GM18951 (cell line): ENCODE results near the gene TMEM219.
A peak's percentile ranks its signal among the peaks of the same experiment; 100 is the strongest.

Source experiments
- POLR2A ChIP-seq: IDR thresholded peaks from 4 replicates; pipeline ENCODE4 v1.6.1; 2011; ENCODE audit warnings: mild to moderate bottlenecking; ENCODE audit not compliant: insufficient read length, insufficient read depth; ENCODE audit errors: extremely low read depth
- in situ Hi-C: fragments of 300-500 bp; cut with MboI; formaldehyde crosslinking; loops from one replicate; pipeline ENCODE4 v1.12.0; 2022; ENCODE audit warnings: low sequenced_read_pairs, mixed read lengths, inconsistent platforms; ENCODE audit not compliant: unreplicated experiment

The TMEM219 gene, protein sequence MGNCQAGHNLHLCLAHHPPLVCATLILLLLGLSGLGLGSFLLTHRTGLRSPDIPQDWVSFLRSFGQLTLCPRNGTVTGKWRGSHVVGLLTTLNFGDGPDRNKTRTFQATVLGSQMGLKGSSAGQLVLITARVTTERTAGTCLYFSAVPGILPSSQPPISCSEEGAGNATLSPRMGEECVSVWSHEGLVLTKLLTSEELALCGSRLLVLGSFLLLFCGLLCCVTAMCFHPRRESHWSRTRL

DNA sequence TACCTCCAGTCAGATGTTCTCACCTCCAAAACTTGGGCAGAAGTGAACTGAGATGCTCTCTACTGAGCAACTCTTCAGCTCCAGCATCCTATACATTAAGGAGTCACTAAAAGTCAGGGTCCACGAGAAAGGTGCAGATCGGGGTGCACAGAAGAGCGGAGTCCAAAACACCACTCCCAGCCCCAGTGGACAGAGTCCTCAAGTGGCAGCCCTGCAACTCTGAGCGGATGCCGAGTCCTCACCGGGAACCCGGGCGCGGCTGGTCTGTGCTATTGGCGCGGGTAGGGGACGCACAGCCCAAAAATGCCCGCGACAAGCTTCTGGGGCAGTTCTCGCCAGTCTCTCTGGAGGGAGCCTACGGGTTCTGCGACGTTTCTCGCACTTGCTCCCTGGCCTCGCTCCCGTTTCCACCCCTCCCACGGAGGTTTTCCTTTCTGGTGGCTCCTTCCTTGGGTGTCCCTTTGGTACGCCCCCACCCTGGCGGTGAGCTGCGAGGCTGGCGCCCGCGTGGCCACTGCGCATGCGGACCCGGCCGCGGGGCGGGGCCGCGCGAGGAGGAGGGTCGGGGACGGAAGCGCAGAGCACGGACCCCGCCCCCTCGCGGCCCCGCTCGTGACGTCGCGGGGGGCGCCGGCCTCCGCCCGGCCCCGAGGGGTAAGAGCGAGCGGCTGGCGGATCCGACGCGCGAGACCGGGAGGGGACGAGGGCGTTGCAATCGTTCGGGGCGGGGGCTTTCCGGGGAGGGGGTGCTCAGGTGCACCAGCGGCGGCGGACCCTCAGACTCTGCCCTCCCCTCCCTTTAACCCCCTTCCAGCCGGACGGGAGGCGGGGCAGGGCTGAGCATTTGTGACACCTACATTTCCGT lies at the start of gene TMEM219:
Gene TMEM219 (plus strand): TSS at position 601 of the 865 bp plus-strand sequence. CDS start 1,065 bp downstream, outside the sequence.
- TF ChIP-seq POLR2A = peak; percentile 76
- in situ Hi-C loops = no loop called here

GRCh38 chr16:29912087-29912486 lies 49.8 kb upstream of the TMEM219 start:
- in situ Hi-C loops = no loop called here
- TF ChIP-seq POLR2A = no peak

DNA sequence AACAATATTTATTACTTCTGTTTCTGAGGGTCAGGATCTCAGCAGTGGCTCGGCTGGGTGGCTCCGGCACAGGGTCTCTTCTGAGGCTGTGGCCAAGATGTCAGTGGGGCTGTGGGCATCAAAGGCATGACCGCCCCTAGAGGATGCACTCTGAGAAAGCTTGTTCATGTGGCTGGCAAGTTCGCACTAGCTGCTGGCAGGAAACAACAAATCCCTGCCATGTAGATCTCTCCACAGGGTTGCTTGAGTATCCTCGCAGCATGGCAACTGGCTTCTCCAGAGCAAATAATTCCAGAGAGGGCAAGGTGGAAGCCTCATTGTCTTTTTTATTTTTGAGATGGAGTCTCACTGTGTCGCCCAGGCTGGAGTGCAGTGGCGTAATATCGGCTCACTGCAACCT lies 48.4 kb upstream of the TMEM219 start:
- no peak for TF ChIP-seq POLR2A
- in situ Hi-C loops = no loop called here

DNA sequence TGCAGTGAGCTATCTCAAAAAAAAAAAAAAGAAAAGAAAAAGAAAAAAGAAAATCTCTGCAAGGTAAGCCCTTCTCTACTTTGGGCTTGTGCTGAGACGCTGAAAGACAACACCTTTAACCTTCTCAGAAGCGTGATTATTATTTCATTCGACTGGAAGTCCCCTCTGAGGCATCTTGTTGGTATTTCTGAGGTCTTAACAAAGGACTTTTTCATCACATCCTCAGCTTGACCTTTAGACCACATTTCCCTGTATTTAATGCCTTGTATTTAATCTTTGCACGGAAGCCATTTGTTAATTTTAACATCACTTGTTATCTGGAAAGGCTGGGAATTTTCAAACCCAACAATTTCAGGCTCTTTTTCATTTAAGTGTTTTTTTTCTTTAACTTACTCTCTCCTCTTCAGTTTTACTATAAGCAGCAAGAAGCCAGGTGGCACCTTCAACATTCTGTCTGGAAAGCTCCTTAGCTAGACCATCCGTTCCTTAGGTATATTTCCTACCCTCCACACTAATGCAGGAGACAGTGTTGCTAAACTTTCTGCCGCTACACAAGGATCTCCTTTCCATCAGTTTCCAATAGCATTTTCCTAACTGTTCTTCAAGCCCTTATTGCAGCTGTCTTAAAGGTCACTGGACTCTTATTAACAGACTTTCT lies 46.2 kb upstream of the TMEM219 start:
- in situ Hi-C loops = no loop called here
- TF ChIP-seq POLR2A = no peak

DNA sequence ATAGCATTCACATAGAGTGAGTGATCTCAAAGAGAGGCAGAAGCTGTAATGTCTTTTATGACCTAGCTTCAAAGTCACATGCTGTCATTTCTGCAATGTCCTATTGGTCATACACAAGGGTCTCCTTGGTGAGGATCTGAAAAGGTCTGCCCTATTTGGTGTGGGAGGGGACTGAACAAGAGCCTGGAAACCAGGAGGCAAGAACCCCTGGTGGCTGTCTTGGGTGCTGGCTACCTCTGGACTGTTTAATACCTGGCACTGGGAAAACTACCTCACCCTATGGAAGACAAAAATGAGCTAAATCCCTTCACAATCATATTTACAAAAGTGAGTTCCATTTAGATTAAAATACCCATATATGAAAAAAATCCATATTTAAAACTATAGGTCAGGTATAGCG lies 44.9 kb upstream of the TMEM219 start:
- no peak for TF ChIP-seq POLR2A
- in situ Hi-C loops = no loop called here

GRCh38 chr16:29920288-29921033 lies 41.4 kb upstream of the TMEM219 start:
- in situ Hi-C loops = no loop called here
- no peak for TF ChIP-seq POLR2A

DNA sequence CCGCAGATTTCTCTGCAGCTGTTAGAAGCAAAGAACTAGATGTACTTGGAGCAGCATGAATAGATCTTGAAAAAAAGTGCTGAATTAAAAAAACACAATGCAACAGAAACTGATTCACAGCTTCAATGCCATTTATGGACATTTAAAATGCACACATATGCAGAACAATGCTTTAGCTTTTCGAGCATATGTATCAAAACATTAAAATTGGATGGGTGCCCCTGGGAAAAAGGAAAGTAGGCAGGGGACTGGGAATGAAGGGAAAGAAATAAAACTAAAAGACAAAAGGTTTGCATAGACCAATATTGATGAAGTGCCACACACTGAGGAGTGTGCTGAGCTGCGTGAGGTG lies 40.9 kb upstream of the TMEM219 start:
- in situ Hi-C loops = no loop called here
- no peak for TF ChIP-seq POLR2A

- TF ChIP-seq POLR2A = no peak
- in situ Hi-C loops = no loop called here
These were observed 39.6 kb upstream of the TMEM219 start for GRCh38 chr16:29922326-29922725.

- TF ChIP-seq POLR2A = no peak
- in situ Hi-C loops = no loop called here
These were observed 38.8 kb upstream of the TMEM219 start for GRCh38 chr16:29922986-29923501.

- in situ Hi-C loops = no loop called here
- no peak for TF ChIP-seq POLR2A
These were observed 36.6 kb upstream of the TMEM219 start for GRCh38 chr16:29925105-29925756.

GRCh38 chr16:29925781-29926710 lies 35.8 kb upstream of the TMEM219 start, which contains the start of gene KCTD13:
Gene KCTD13 (minus strand): TSS chr16:29926226. CDS start chr16:29926033, 193 bp downstream.
- in situ Hi-C loops = no loop called here
- TF ChIP-seq POLR2A = peak; percentile 96
